HCT116 (cell line): ENCODE data around the gene SNX10.

Experiments used
- CTCF ChIP-seq, 3 experiments: fragments of 200-600 bp in 1 of 3; sonication (generic) in 1 of 3; IDR thresholded peaks in 2 of 3; conservative IDR thresholded peaks in 1 of 3; 2 replicates each; pipeline ENCODE4 v1.5.1; 2012 to 2017; ENCODE audit warnings: low read depth in 2 of 3, low read length in 2 of 3, antibody characterized with exemption in 1 of 3, borderline replicate concordance in 1 of 3, control low read depth in 1 of 3, mild to moderate bottlenecking in 1 of 3, mixed read lengths in 1 of 3, mixed run types in 1 of 3, moderate library complexity in 1 of 3; ENCODE audit not compliant: insufficient read depth in 1 of 3
- JUND ChIP-seq: IDR thresholded peaks from 2 replicates; pipeline ENCODE4 v1.6.1; 2012
- SP1 ChIP-seq: IDR thresholded peaks from 2 replicates; pipeline ENCODE4 v1.6.1; 2012; ENCODE audit warnings: low read depth
- TCF7L2 ChIP-seq: IDR thresholded peaks from 2 replicates; pipeline ENCODE4 v1.7.0; 2011; ENCODE audit warnings: borderline replicate concordance, inconsistent platforms; ENCODE audit not compliant: insufficient read depth, insufficient read length; ENCODE audit errors: extremely low read depth

- no peak for TF ChIP-seq TCF7L2
- no peak for TF ChIP-seq JUND
- no peak for TF ChIP-seq CTCF (IDR thresholded peaks at IDR 0.05 in 2 of 3, conservative IDR thresholded peaks at IDR 0.05 in 1 of 3; ENCODE audit: borderline replicate concordance in 1 of 3, insufficient read depth in 1 of 3, low read depth in 2 of 3, low read length in 2 of 3)
- TF ChIP-seq SP1, result no peak
Observed at GRCh38 chr7:26295015-26295414, 3.4 kb downstream of the SNX10 start.
